ENCODE measurements around the gene UGT1A6. TPM values are rescaled to one million over a fixed set of nuclear protein-coding genes. Genes with fewer than 3 reads are reported as not detected.

The UGT1A6 gene
- polyA plus RNA-seq, 1 of the 3 experiments (the other 2 are of a cell fraction), result not detected

GRCh38 chr2:233658610-233659009 is 34.1 kb upstream of the UGT1A6 start:
- Histone ChIP-seq H3K9me3 (no peaks in the 10 kb centered on the region), H3K79me2 (ENCODE audit: insufficient read depth) (no peaks in the 10 kb centered on the region), H3K9me2 (no peaks in the 10 kb centered on the region), H3K27me3 (ENCODE audit: insufficient read depth) (no peaks in the 10 kb centered on the region), H3K4me3 (ENCODE audit: low read depth in 2 of 2, low read length in 1 of 2) (no peak overlapping the region), H3K9ac (no peak overlapping the region), H3K36me3 (replicated peaks in 1 of 2; ENCODE audit: control insufficient read depth in 1 of 2, insufficient read depth in 2 of 2, low read length in 1 of 2) (no peaks in the 10 kb centered on the region), H3K4me1 (ENCODE audit: control insufficient read depth in 1 of 2, insufficient read depth in 2 of 2, low read depth in 1 of 2, low read length in 1 of 2) (no peaks in the 10 kb centered on the region), H4K20me1 (ENCODE audit: insufficient read depth) (no peaks in the 10 kb centered on the region), H2AFZ (ENCODE audit: low read depth) (no peak overlapping the region), H3K27ac (ENCODE audit: low read depth in 2 of 2, low read length in 1 of 2) (no peak overlapping the region), H3F3A (replicated peaks; ENCODE audit: insufficient read depth) (no peaks in the 10 kb centered on the region), H3K4me2 (no peak overlapping the region)
- CTCF ChIA-PET, result no interaction called here
- TF ChIP-seq JUND (IDR thresholded peaks at IDR 0.05) (no peak), PBX3 (IDR thresholded peaks at IDR 0.05) (no peak), IRF3 (IDR thresholded peaks at IDR 0.05; ENCODE audit: low read depth, low read length) (no peak), EP300 (IDR thresholded peaks at IDR 0.05; ENCODE audit: borderline replicate concordance in 1 of 2, low read depth in 1 of 2, low read length in 1 of 2) (no peak), SIN3A (IDR thresholded peaks at IDR 0.05; ENCODE audit: borderline replicate concordance, low read depth, low read length) (no peak), CHD2 (IDR thresholded peaks at IDR 0.05; ENCODE audit: low read length, partially characterized antibody) (no peak), RXRA (IDR thresholded peaks at IDR 0.05; ENCODE audit: borderline replicate concordance, low read depth) (no peak), RCOR1 (IDR thresholded peaks at IDR 0.05; ENCODE audit: low read length) (no peak), CTCF (IDR thresholded peaks at IDR 0.05) (no peak), USF2 (IDR thresholded peaks at IDR 0.05; ENCODE audit: borderline replicate concordance, low read depth, low read length) (no peak), NFIC (IDR thresholded peaks at IDR 0.05; ENCODE audit: borderline replicate concordance) (no peak), YY1 (IDR thresholded peaks at IDR 0.05; ENCODE audit: low read depth) (no peak), TCF12 (IDR thresholded peaks at IDR 0.05) (no peak), RAD21 (IDR thresholded peaks at IDR 0.05; ENCODE audit: low read length) (no peak), MAX (IDR thresholded peaks at IDR 0.05; ENCODE audit: low read depth) (no peak)
- POLR2A ChIA-PET, result no interaction called here
- no peak for DNase-seq

All from SK-N-SH (cell line).